Left lobe of liver (tissue), 2 donors: Measurements from ENCODE around the gene TCEA3. TPM values are rescaled to one million over a fixed set of nuclear protein-coding genes. Genes with fewer than 3 reads are reported as not detected.

Source experiments
- ATAC-seq: fragments of 200-7000 bp; cut with Tn5 transposase; one replicate; pipeline ENCODE4 v1.9.1; 2020; ENCODE audit warnings: mild to moderate bottlenecking, moderate library complexity
- DNase-seq: peaks from one replicate; pipeline ENCODE4 v3.0.0-alpha.2; 2020; ENCODE audit warnings: low spot score
- total RNA-seq: library from RNA; stranded (reverse); gene quantifications from one replicate; pipeline ENCODE4 v1.2.1, GENCODE V29; 2021
- donor health status: DM: no; HTN: no; CAD: no; lungs with moderate emphysema.
- donor health status: DM: no; HTN: yes; CAD: no.

The TCEA3 gene
- 70.9 TPM for total RNA-seq

DNA sequence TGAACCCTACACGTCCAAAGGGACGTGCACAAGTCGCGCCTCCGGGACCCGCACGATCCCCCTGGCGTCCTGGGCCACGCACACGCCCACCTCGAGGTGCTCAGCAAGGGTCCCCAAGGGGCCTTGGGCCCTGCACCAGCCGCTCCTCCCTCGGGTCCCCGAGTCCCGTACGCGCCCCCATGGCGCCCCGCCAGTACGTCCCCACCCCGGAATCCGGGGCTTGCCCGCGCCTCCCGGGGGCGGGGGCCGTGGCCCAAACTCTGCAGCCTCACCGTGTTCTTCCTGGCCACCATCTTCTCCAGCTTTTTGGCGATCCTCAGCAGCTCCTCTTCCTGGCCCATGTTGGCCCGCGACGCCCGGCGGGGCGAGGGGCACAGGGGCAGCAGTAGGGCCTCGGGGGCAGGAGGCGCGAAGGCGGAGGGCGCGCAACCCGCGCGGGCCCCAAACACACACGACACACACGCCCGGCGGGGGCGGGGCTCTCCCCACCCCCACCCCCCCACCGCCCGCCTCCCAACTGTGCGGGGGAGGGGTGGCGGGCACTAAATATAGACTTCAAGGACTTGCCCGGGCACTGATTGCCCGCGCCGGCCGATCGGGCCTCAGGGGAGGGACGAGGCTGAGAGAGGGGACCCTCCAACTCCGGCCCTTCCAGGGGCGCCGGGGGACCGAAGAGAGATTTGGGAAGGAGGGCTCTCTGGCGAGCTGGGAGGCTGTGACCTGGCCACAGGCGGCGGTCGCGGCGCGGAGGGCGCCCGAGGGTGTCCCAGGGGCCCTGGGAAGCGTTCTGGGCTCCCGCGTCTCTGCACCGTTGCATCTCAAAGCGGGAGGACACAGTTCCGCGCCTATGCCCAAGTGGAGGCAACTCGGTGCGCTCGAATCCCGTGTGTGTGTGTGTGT is at the start of gene TCEA3:
TCEA3 (minus strand) TSS at position 456 of the 900 bp plus-strand sequence; CDS start at position 341, 115 bp downstream.
- peak; percentile 65 for ATAC-seq
- DNase-seq: peak; percentile 84

DNA sequence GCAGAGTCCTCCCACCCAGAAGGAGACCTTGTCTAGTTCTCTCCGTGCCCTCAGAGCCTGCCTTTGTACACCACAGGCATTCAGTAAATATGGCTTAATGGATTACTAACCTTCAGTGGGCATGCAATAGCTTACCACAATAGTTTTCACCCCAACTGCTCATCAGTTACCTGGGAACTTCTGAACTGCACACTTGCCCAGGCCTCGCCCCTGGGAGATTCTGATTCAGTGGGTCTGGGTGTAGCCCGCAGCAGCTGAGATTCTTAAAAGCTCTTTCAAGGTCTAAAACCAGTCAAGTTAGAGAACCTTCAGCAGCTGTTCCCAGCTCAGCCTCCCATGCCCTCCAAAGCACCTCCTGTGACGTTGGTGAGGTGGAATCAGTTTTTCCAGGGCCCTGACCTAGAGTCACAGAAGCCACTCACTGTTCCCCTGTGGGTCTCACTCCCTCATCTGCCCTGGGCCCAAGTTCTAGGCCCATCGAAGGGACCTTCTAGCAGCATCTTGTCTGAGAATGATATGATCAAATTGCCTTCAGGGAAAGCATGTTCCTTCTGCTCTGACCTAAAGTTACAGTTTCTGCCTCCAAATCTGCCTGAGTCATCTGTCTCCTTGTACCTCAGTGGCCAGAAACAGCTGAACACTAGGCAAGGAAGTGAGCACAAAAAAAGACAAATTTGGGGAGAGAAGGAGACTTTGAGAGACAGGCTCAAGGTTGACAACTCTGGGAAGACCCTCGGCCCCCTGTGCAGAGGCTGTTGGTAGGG is 48.7 kb upstream of the TCEA3 start:
- DNase-seq (no peak), ATAC-seq (peak; percentile 32)

DNA sequence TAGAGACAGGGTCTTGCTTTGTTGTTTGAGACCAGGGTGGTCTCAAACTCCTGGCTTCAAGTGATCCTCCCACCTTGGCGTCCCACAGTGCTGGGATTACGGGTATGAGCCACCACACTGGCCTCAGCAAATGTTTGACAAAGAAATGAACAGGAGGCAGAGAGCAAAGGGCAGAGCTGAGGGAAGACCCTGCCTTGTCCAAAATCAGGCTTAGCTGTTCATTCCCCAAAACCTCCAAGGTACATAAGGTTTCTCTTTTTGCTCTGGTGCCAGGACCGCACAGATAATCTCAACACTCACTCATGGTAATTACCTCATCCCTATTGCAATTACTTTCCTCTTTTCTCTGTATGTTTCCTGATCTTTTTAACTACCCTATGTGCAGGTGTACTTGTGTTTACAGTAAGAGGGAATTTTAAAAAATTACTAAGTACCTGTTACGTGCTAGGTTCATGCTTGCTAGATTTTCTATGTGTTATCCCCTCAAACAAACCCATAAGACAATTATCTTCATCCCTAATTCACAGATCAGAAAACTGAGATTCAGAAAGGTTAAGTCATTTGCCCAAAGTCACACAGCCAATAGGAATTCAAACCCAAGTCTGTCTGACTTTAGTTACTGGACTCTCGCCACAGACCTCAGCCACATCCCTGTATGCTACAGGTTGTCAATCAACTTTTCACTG is 47.9 kb upstream of the TCEA3 start:
- ATAC-seq: peak; percentile 60
- DNase-seq: no peak

DNA sequence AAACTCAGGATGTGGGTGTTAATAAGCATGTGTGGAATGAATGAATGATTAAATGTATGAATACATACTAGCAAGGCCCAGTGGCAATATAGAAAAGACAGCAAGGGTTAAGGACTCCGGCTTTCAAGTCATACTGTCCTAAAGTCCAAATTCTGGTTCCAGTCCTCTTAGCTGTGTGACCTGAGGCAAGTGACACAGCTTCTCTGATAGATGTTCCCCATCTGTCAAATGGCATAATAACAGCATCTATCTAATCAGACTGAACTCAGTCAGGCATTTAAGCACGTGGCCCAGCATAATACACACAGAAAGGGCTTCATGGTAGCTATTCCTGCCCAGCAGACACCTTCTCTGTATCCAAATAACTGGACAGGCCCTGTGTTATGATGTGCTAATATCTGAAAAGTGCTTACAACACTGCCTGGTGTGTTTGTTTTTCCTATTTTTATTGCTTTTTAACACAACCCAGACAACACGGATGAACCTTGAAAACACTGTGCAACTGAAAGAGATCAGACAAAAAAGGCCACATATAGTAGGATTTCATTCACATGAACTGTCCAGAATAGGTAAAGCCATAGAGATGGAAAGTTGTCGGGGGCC is 47.0 kb upstream of the TCEA3 start:
- DNase-seq (no peak), ATAC-seq (peak; percentile 47)

DNA sequence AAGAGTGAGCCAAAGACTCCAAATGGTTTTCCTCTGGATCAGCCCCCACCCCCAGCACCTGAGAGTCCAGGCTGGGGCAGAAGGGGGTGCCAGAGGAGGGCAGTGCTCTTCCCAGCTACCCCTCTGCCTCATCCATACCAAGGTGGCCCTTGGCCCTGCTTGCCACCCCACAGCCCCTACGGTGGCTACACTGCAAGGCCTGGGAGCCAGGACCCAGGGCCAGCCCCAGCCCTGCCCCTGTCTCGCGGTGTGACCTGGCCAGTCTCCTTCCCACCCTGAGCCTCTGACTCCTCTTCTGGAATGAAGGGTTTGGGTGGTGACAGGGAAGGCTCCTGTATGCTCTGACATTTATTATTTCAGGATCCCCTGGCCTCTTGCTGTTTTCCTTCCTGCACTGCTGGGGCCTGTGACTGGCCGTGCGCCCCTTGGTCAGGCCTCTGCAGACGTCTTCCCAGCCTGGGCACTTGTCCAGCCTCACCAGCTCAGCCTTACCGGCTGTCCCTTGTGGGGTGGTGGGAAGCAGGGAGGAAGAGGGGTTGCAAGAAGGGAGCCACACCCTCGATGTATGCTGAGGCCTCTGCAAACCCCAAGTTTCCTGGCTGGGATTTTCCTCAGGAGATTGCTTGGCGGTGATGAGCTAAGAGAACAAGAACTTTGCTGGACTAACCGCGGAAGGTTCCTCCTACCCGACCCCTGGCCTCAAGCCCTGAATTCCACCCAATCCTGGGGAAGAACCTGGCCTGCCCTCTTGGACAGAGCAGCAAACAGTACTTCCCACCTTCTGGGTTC is 45.9 kb upstream of the TCEA3 start:
- peak; percentile 58 for DNase-seq

DNA sequence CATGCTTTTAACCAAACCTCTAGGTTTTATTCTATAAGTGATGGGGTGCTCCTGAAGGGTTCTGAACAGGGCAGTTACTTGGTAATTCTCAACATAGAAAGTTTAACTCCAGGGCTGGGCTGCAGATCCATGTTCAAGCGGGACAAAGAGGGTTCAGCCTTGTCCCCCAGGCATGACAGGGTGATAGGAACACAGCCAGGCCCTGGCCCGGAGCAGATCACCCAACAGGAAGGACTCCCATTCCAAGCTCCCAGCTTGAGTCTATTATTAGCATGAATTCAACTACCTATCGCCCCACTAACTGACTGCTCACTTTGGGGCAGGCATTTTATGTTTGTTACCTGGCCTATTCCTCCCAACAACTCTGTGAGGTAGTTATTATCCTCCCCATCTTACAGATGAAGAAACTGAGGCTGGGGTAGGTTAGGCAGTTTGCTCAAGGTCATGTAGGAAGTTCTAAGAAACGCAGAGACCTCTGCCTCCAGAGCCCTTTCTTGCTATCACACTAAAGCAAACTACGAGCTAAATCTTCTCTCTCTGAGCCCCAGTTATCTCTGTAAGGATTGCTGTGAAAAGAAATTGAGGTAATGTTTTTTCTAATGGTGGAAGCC is 44.9 kb upstream of the TCEA3 start:
- no peak for ATAC-seq

More for the DNA sequence above, 45.9 kb upstream of the TCEA3 start:
- no peak for ATAC-seq

DNA sequence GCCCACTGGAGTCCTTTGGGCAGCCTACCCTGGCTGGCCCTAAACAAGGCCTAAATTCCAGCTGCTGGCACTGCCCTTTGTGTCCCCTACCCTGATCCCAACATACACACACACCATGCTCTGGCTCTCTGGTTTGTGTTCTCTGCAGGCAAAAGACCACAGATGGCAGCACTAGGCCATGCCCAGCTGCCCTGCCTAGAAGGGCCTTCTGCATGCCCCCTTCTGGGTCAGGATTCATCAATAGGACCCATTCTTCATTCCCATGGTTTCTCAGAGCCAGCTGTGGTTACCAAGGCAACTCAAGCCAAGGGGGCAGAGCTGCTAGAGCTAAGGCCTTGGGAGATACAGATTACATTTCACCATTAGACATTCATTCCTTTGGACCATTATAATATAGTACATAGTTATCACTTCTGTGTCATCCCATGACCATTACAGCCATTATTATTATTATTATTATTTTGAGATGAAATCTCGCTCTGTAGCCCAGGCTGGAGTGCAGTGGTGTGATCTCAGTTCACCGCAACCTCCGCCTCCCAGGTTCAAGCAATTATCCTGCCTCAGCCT is 42.0 kb upstream of the TCEA3 start:
- no peak for DNase-seq
- no peak for ATAC-seq

More for the DNA sequence above, 44.9 kb upstream of the TCEA3 start:
- no peak for DNase-seq

DNA sequence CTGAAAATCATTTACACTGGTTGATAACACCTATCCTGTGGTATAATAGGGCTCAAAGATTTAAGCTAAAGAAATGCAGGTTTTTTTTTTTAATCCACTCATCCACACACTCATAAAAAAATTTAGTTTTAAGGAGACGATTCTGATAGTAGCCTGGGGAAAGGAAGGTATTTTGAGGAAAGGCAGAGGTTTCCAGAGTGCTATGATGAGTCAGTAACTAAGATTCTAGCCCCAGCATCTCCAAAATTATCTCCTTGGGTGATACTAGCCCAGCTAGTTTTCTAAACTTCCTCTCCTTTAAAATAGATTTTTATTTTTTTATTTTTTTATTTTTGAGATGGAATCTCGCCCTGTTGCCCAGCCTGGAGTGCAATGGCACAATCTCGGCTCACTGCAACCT is 38.7 kb upstream of the TCEA3 start:
- ATAC-seq (no peak), DNase-seq (no peak)

DNA sequence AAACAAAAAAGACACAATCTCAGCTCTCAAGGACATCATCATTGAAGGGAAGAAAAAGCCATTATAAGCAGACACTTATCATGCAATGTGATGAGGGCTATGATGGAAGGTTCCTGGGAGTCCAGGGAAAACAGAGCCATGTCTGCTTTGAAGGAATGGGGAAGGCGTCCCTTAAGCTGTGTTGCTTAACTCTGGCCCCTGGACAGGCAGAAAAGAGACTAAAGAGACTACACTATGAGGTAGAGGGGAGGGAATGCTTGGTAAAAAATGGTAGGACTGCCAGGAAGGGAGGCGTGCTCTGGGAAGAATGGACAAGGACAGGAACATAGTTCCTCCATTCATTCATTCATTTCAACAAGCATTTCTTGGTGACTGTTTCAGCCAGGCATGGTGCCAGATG is 38.2 kb upstream of the TCEA3 start:
- ATAC-seq (no peak), DNase-seq (no peak)

DNA sequence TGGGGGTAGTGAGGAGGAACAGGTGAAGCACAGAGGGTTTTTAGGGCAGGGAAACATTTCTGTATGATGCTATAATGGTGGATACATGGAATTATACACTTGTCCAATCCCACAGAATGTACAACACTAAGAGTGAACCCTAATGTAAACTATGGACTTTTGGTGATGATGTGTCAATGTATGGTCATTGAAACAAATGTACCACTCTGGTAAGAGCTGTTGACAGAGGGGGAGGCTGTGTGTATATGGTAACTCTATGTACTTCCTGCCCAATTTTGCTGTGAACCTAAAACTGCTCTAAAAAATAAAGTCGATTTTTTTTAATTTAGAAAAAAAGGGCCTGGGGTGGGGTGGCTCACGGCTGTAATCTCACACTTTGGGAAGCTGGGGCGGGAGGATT is 36.5 kb upstream of the TCEA3 start:
- ATAC-seq (no peak), DNase-seq (no peak)

DNA sequence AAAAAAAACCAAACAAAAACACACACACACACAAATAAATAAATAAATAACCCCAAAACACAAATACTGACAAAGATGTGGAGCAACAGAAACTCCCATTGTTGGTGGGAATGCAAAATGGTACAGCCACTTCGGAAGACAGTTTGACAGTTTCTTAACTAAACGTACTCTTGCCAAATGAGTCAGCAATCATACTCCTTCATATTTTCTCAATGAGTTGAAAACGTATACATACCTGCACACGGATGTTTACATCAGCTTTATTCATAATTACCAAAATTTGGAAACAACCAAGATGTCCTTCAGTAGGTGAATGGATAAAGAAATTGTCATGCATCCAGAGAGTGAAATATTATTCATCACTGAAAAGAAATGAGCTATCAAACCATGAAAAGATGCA is 36.0 kb upstream of the TCEA3 start:
- ATAC-seq: no peak
- no peak for DNase-seq

DNA sequence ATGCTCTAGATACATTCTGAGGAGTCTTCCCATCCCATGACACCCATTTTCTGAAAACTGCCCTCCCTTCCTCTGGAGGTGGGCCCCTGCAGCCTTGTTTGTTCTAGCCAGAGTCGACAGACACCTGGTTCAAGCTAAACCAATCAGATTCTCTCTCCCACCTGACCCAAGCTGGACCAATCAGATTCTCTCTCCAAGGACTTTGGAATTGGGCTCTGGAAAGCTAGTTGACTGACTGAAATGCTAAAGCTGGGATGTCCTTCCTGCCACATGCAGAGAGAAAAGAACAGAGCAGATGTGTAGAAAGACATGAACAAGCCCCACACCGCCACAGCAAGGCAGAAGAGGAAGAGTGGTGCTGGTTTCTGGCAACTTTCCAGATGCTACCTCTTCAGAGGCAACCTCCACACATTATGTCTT is 34.8 kb upstream of the TCEA3 start:
- ATAC-seq (no peak), DNase-seq (no peak)

DNA sequence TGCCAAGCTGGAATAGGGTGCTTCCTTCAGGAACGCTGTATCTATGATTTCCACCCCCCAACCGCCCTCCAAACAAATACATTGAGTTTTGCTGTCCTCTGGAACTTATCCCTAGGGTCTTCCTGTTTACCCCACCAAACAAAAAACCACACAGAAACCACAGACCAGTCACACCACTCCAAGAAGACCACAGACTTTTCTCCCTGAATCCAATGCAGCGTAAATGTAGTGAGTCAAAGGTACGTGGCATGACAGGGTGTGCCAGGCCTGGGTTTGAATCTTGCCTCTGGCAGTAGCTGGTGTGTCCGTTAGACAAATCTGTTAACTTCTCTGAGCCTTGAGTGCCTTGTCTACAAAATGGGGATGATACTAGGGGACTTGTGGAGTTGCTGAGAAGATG is 31.7 kb upstream of the TCEA3 start:
- ATAC-seq: no peak
- no peak for DNase-seq

DNA sequence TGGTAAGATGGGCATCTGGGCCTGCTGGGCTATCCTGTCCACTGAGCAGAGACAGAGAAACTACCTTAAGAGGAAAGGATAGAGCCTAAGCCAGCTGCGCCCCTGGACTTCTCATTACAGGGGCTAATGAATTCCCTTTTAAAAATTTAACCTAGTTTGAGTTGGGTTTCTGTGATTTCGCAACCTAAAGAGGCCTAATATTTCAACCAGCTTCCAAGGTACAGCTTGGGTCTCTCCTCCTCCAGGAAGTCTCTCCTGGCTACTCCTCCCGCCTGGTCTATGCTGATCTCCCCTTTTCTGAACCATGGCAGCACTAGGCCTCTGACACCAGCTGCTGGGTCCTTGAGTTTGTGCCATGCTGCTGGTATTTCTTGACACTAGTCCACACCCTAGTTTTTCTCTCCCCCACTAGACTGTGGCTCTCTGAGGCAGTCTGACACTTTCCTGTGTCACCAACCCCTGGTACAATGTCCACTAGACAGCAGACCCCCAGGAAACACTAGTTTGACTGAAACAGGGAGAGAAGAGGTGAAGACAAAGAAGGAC is 29.0 kb upstream of the TCEA3 start:
- ATAC-seq: no peak

DNA sequence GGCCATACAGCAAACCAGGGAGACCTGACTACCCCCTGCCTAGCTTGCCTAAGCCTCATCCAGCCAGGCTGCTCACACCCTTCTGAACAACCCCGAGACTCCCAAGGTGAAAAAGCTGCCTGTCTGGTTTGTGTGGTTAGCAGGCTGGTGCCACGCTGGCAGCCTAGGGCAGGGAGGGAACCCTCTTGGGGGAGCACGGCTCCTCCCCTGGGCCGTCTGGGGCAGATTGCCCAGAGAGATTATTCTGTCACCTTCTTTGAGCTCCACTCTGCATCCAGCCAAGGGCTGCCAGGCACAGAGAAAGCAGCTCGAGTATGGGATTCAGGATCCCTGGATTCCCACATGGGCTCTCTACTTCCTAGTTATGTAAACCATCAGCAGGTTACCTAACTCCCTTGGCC is 27.5 kb upstream of the TCEA3 start:
- peak; percentile 71 for ATAC-seq
- peak; percentile 71 for DNase-seq

More for the DNA sequence above, 29.0 kb upstream of the TCEA3 start:
- no peak for DNase-seq

DNA sequence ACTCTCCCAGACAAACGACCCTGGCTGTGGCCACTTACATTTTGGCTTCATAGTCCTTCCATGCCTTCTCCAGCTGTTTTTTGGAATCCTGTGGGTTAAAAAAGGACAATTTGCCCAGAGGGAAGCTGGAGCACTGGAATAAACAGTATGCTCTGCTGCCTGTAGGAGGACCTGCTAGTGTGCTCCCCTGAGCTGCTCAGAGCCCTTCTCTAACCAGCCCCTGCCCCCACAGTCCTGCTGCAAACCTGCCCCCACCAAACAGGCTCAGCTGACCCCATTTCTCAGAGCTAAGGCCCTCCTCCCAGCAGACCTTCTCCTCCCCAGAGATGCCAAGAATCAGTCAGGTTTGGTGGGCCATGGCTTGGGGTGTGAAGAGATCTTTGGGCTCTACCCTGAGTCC is 26.9 kb upstream of the TCEA3 start:
- DNase-seq: no peak
- ATAC-seq: peak; percentile 15

DNA sequence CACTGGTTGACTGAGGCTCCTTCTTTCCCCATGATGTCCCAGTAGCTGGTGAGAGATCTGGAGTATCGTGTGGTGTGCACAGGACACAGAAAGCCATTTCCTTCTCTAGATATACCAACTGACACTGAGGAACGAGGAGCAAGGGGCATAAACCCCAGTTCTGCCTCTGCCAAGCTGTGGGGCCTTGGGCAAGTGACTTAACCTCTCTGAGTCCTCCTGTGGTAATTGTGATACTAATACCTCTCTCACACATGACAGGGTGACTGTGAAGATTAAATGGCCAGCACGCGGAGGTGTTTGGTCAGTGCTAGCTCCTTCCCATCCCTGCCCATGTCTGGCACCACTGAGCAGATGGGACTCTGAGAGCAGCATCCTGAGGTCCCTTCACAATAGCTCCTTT is 26.3 kb upstream of the TCEA3 start:
- ATAC-seq: no peak
- no peak for DNase-seq

DNA sequence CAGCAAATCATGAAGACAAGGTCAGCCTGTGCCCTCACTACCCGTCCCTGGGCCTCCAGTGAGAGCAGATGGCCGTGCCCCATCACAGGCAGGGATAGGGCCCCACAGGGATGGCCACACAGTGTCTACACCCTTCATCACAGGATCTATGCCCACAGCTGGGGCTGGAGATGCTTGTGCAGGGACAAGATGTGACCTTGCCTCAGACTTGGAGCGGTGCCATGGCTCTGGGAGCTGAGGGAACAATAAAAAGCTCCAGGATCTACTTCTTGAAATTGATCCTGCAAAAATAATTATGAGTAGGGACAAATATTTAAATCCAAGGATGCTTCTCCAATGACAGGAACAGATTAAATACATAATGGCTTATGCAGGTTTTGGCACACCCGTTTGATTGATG is 25.4 kb upstream of the TCEA3 start:
- ATAC-seq (no peak), DNase-seq (no peak)

DNA sequence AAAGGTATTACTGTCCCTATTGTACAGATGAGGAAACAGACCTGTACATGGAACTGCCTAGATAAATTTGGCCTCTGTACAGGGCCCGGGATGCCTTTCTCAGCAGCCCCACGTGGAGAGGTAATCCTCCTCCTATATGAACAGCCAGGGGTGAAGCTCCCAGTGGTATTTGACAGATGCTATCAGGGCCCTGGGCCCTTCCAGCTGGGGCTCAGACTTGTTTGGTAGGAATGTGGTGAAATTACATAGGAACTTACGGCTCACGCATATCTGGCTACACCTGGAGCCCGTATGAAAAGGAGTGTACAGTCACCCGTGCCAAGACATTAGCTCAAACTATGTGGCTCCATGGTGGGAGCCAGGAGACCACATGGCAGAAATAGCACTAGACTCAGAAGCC is 24.8 kb upstream of the TCEA3 start:
- ATAC-seq (no peak), DNase-seq (no peak)
